Activated CD4-positive, alpha-beta memory T cell treated with anti-CD3 and anti-CD28 coated beads, Interleukin-2, amount 10 ng/mL, durations not matched to agents 7 days and 5 days (primary cell): ENCODE data around the gene RSPRY1. TPM values are rescaled to one million over a fixed set of nuclear protein-coding genes. Genes with fewer than 3 reads are reported as not detected.

Experiments used
- CTCF ChIA-PET: fragments of 350-600 bp; sonication (Branson Sonifier 250); formaldehyde crosslinking; loops from one replicate; lab custom pipeline; 2021; ENCODE audit warnings: antibody characterized with exemption, inconsistent platforms; lab: Charles Lee
- POLR2A ChIA-PET: fragments of 350-600 bp; sonication (Branson Sonifier 250); formaldehyde crosslinking; loops from one replicate; lab custom pipeline; 2021; ENCODE audit warnings: antibody characterized with exemption; lab: Charles Lee
- DNase-seq: peaks from one replicate; pipeline ENCODE4 v3.0.0-alpha.2; 2020
- H3K27ac Mint-ChIP-seq: one replicate; pipeline ENCODE4 v1.8.0; 2021; ENCODE audit warnings: mild to moderate bottlenecking, mixed read lengths
- H3K27me3 Mint-ChIP-seq: one replicate; pipeline ENCODE4 v1.8.0; 2021; ENCODE audit warnings: mixed read lengths
- H3K36me3 Mint-ChIP-seq: one replicate; pipeline ENCODE4 v1.8.0; 2021; ENCODE audit warnings: low read depth, mixed read lengths
- H3K4me1 Mint-ChIP-seq: one replicate; pipeline ENCODE4 v1.8.0; 2021; ENCODE audit warnings: mixed read lengths
- H3K4me3 Mint-ChIP-seq: one replicate; pipeline ENCODE4 v1.8.0; 2021; ENCODE audit warnings: mild to moderate bottlenecking, mixed read lengths
- H3K9me3 Mint-ChIP-seq: one replicate; pipeline ENCODE4 v1.8.0; 2021; ENCODE audit warnings: mixed read lengths
- total RNA-seq, 2 experiments: library from RNA; stranded (reverse); gene quantifications; one replicate each; pipeline ENCODE4 v1.2.3, GENCODE V29; 2021

The RSPRY1 gene
- total RNA-seq, 2 experiments from 2014 or later = 34.1 to 39.3 TPM

DNA sequence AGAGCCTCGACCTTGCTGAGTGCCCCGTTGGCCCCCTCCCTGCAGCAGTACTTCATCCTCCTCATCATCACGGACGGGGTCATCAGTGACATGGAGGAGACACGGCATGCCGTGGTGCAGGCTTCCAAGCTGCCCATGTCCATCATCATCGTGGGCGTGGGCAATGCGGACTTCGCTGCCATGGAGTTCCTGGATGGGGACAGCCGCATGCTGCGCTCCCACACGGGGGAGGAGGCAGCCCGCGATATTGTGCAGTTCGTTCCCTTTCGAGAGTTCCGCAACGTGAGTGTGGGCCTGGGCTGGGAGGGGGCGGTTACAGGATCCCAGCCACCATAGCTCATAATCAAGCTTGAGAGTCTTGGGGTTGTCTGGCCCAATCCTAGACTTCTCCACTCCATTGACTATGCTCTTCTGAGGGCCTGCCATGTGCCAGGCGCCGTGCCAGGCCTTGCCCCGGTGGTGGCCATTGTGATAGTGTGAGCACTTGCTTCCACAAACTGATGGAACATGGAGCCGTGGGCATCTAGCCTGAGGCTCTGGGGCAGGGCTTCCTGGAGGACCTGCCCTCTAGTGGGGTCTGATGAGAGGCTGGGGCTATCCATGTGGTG is 40.0 kb upstream of the RSPRY1 start:
- no peaks in the 10 kb centered on the region for H3K36me3 Mint-ChIP-seq
- DNase-seq = no peak
- H3K27ac Mint-ChIP-seq = no peak overlapping the region
- H3K4me3 Mint-ChIP-seq = no peak overlapping the region
- no peaks in the 10 kb centered on the region for H3K9me3 Mint-ChIP-seq
- H3K27me3 Mint-ChIP-seq = no peaks in the 10 kb centered on the region
- POLR2A ChIA-PET = no interaction called here
- peaks cover 22% of the 10 kb centered on the region for H3K4me1 Mint-ChIP-seq
- CTCF ChIA-PET = no interaction called here

GRCh38 chr16:57146735-57147134 is 39.4 kb upstream of the RSPRY1 start:
- Mint-ChIP-seq H3K27me3 (no peaks in the 10 kb centered on the region), H3K4me1 (peaks cover 17% of the 10 kb centered on the region), H3K9me3 (no peaks in the 10 kb centered on the region), H3K4me3 (no peak overlapping the region), H3K36me3 (no peaks in the 10 kb centered on the region), H3K27ac (no peak overlapping the region)
- POLR2A ChIA-PET = no interaction called here
- no peak for DNase-seq
- CTCF ChIA-PET = no interaction called here

DNA sequence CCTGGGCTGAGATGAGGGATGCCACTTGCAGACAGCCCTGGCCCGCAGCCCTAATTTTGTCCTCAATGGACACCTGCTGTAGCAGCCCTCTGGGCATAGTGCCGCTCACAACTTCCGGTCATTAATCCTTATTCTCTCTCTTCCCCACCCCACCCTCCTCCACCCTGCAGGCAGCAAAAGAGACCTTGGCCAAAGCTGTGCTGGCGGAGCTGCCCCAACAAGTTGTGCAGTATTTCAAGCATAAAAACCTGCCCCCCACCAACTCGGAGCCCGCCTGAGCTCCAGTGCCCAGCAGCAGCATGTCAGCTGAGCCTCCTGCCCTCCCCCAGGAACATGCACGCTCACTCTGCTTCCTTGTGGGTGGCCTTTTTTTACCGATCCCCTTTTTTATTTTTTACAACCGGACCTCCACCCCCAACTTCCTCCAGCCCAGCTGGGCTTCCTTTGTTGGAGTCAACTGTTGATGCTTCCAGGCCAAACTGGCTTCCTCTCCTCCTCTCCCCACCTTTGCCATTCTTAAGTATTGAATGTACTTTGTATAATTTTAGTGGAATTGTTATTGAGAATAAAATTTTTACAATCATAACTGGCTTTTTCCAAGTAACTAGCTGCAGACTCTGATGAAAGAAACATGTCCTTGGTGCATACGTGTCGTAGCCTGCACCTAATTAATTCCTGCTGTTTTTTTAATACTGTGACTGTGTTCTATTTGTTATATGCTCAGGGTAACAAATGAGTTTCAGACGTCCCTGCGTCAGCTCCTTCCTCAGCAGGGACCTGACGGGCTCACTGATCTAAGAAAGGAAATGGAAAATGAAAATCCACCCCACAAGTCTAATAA is 38.5 kb upstream of the RSPRY1 start:
- no peak for DNase-seq
- no peaks in the 10 kb centered on the region for H3K27me3 Mint-ChIP-seq
- H3K27ac Mint-ChIP-seq = no peak overlapping the region
- peaks cover 6% of the 10 kb centered on the region for H3K36me3 Mint-ChIP-seq
- ChIA-PET POLR2A (interaction anchor here (1.5 kb wide), 1 partner anchor 38 kb away, joined by 3 read pairs; no protein-coding TSS in a partner anchor), CTCF (interaction anchor here (1.0 kb wide), 1 partner anchor 63 kb away, joined by 3 read pairs; no protein-coding TSS in a partner anchor)
- H3K4me1 Mint-ChIP-seq = peaks cover 8% of the 10 kb centered on the region
- H3K9me3 Mint-ChIP-seq = no peaks in the 10 kb centered on the region
- H3K4me3 Mint-ChIP-seq = no peak overlapping the region

DNA sequence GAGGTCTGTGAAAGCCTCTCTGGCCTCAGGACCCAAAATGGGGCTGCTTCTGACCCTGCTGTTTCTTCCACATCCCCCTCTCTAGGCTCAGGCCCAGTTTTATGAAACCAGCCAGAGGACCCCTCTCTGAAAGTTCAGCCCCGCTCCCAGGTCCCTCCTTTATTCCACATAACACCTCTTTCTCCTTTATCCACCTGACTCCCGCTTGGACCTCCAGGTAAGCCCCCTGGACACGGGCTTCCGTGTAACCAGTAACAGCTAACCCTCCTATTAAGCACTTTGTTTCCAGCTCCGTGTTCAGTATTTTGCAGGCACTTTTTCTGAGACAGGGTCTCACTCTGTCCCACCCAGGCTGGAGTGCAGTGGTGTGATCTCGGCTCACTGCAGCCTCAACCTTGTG is 37.6 kb upstream of the RSPRY1 start:
- ChIA-PET CTCF (interaction anchor here (1.1 kb wide), 1 partner anchor 13 kb away, joined by 3 read pairs; no protein-coding TSS in a partner anchor), POLR2A (interaction anchor here (0.9 to 1.5 kb wide), 2 partner anchors 12 to 37 kb away, joined by 3 read pairs; no protein-coding TSS in a partner anchor)
- H3K4me1 Mint-ChIP-seq = peaks cover 7% of the 10 kb centered on the region
- no peak for DNase-seq
- H3K4me3 Mint-ChIP-seq = no peak overlapping the region
- H3K27me3 Mint-ChIP-seq = no peaks in the 10 kb centered on the region
- H3K36me3 Mint-ChIP-seq = peaks cover 15% of the 10 kb centered on the region
- no peak overlapping the region for H3K27ac Mint-ChIP-seq
- no peaks in the 10 kb centered on the region for H3K9me3 Mint-ChIP-seq

- ChIA-PET POLR2A (interaction anchor here (0.9 to 2.7 kb wide), 2 partner anchors 8 to 13 kb away, joined by 3 to 7 read pairs; no protein-coding TSS in a partner anchor), CTCF (interaction anchor here (1.1 kb wide), 1 partner anchor 14 kb away, joined by 3 read pairs; no protein-coding TSS in a partner anchor)
- Mint-ChIP-seq H3K36me3 (peaks cover 24% of the 10 kb centered on the region), H3K27me3 (no peaks in the 10 kb centered on the region), H3K4me1 (peaks cover 7% of the 10 kb centered on the region), H3K4me3 (no peak overlapping the region), H3K27ac (no peak overlapping the region), H3K9me3 (no peaks in the 10 kb centered on the region)
- no peak for DNase-seq
Observed at GRCh38 chr16:57149391-57149790, 36.7 kb upstream of the RSPRY1 start.

GRCh38 chr16:57150682-57151330 is 35.3 kb upstream of the RSPRY1 start:
- Mint-ChIP-seq H3K4me1 (peaks cover 4% of the 10 kb centered on the region), H3K36me3 (peaks cover 30% of the 10 kb centered on the region), H3K9me3 (no peaks in the 10 kb centered on the region), H3K27me3 (no peaks in the 10 kb centered on the region), H3K4me3 (no peak overlapping the region), H3K27ac (no peak overlapping the region)
- CTCF ChIA-PET = interaction anchor here (0.8 to 2.2 kb wide), 3 partner anchors 16 to 67 kb away, joined by 3 to 7 read pairs (median 4); no protein-coding TSS in a partner anchor
- POLR2A ChIA-PET = interaction anchor here (0.7 to 2.7 kb wide), 3 partner anchors 8 to 16 kb away, joined by 3 to 7 read pairs (median 3); no protein-coding TSS in a partner anchor
- DNase-seq = no peak

DNA sequence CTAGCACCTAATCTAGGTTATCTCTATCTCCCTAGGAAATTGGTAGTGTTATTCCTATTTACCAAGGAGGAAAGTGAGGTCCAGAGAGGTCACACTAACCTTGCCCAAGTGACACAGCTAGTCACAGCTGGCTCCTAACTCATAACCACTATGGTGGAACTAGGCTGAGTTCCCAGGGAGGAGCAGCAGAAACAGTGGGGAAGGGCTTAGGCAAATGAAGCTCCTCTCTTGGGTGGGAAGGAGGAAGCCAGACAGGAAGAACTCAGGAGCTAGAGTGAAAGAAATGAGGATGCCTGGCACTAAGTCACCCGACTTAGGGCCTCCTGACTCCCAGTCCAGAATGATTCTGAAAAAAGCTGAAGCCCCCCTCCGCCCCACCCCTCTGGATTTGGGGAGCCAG is 34.8 kb upstream of the RSPRY1 start:
- POLR2A ChIA-PET = interaction anchor here (1.3 to 2.7 kb wide), 3 partner anchors 10 to 34 kb away, joined by 3 to 7 read pairs (median 7); partner anchors contain the start of gene PSME3IP1
- CTCF ChIA-PET = interaction anchor here (1.4 to 2.2 kb wide), 2 partner anchors 58 to 67 kb away, joined by 4 to 7 read pairs; no protein-coding TSS in a partner anchor
- H3K36me3 Mint-ChIP-seq = peaks cover 35% of the 10 kb centered on the region
- peaks cover 10% of the 10 kb centered on the region for H3K4me1 Mint-ChIP-seq
- H3K4me3 Mint-ChIP-seq = no peak overlapping the region
- no peak overlapping the region for H3K27ac Mint-ChIP-seq
- H3K27me3 Mint-ChIP-seq = no peaks in the 10 kb centered on the region
- no peaks in the 10 kb centered on the region for H3K9me3 Mint-ChIP-seq
- no peak for DNase-seq

- CTCF ChIA-PET = interaction anchor here (1.4 to 2.2 kb wide), 2 partner anchors 59 to 68 kb away, joined by 4 to 7 read pairs; no protein-coding TSS in a partner anchor
- Mint-ChIP-seq H3K27ac (no peak overlapping the region), H3K4me3 (no peak overlapping the region), H3K4me1 (peaks cover 12% of the 10 kb centered on the region), H3K36me3 (peaks cover 44% of the 10 kb centered on the region), H3K27me3 (no peaks in the 10 kb centered on the region), H3K9me3 (no peaks in the 10 kb centered on the region)
- no peak for DNase-seq
- POLR2A ChIA-PET = interaction anchor here (1.0 to 2.7 kb wide), 6 partner anchors 9 to 34 kb away, joined by 3 to 7 read pairs (median 4); partner anchors contain the start of gene PSME3IP1
Observed at GRCh38 chr16:57152096-57153093, 33.7 kb upstream of the RSPRY1 start.

DNA sequence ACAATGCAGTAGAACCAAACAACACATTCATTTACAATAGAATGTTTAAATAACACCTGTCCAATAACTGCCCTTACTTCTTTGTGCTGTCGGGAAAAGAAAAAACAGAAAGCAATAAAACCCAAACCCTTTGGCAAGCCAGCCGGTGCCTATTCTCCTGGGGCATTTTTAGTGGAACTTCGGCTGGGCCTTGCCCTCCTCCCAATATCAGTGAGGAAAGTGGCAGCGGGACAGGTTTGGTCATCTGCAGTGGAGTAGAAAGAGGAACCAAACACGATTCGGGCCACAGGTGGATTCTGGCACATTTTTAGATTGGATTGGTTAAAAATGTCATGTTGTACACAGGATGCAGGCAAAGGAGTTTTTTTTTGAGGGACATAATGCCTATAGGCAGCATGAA is 32.3 kb upstream of the RSPRY1 start:
- Mint-ChIP-seq H3K4me1 (peaks cover 9% of the 10 kb centered on the region), H3K27ac (no peak overlapping the region), H3K9me3 (no peaks in the 10 kb centered on the region), H3K36me3 (peaks cover 53% of the 10 kb centered on the region), H3K27me3 (no peaks in the 10 kb centered on the region), H3K4me3 (no peak overlapping the region)
- ChIA-PET CTCF (no interaction called here), POLR2A (interaction anchor here (1.2 kb wide), 1 partner anchor 11 kb away, joined by 3 read pairs; no protein-coding TSS in a partner anchor)
- DNase-seq = no peak

- peaks cover 13% of the 10 kb centered on the region for H3K4me1 Mint-ChIP-seq
- no peaks in the 10 kb centered on the region for H3K9me3 Mint-ChIP-seq
- H3K27me3 Mint-ChIP-seq = no peaks in the 10 kb centered on the region
- ChIA-PET CTCF (interaction anchor here (0.6 to 1.1 kb wide), 2 partner anchors 28 to 63 kb away, joined by 3 read pairs; no protein-coding TSS in a partner anchor), POLR2A (interaction anchor here (1.1 to 1.2 kb wide), 2 partner anchors 62 to 223 kb away, joined by 4 to 6 read pairs; no protein-coding TSS in a partner anchor)
- H3K4me3 Mint-ChIP-seq = no peak overlapping the region
- no peak overlapping the region for H3K27ac Mint-ChIP-seq
- DNase-seq = no peak
- H3K36me3 Mint-ChIP-seq = peaks cover 68% of the 10 kb centered on the region
Observed at GRCh38 chr16:57155702-57156350, 30.3 kb upstream of the RSPRY1 start.

DNA sequence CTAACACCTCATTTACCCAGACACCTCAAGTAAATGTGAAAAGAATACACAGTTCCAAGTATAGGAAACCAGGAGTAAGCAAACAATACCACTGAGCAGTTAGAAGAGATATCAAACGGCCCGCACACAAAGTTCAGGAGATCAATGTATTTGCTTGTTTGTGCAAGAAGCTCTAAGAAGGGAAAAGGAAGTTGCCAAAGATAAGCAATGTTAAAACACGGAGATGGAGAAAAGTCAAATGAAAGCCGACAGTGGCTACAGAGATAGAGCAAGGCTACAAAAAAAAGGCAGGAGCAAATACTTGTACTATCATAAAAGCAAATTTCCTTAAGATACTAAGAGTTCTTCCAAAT is 29.8 kb upstream of the RSPRY1 start:
- ChIA-PET POLR2A (interaction anchor here (1.1 to 1.2 kb wide), 2 partner anchors 63 to 223 kb away, joined by 4 to 6 read pairs; no protein-coding TSS in a partner anchor), CTCF (no interaction called here)
- no peaks in the 10 kb centered on the region for H3K9me3 Mint-ChIP-seq
- peaks cover 15% of the 10 kb centered on the region for H3K4me1 Mint-ChIP-seq
- H3K36me3 Mint-ChIP-seq = peaks cover 72% of the 10 kb centered on the region
- no peak overlapping the region for H3K27ac Mint-ChIP-seq
- H3K4me3 Mint-ChIP-seq = no peak overlapping the region
- DNase-seq = no peak
- no peaks in the 10 kb centered on the region for H3K27me3 Mint-ChIP-seq
